C4-2B (cell line): Measurements from ENCODE around the gene PRKCE.

Source experiments
- H3K27ac ChIP-seq: fragments of 450-650 bp; 2 replicates; pipeline ENCODE4 v1.5.1; 2017
- CTCF ChIP-seq: fragments of 450-650 bp; conservative IDR thresholded peaks from 2 replicates; pipeline ENCODE4 v1.5.1; 2017; ENCODE audit warnings: mild to moderate bottlenecking
- ZFX ChIP-seq: fragments of 450-650 bp; IDR thresholded peaks from 2 replicates; pipeline ENCODE4 v1.6.1; 2017

PRKCE gene

DNA sequence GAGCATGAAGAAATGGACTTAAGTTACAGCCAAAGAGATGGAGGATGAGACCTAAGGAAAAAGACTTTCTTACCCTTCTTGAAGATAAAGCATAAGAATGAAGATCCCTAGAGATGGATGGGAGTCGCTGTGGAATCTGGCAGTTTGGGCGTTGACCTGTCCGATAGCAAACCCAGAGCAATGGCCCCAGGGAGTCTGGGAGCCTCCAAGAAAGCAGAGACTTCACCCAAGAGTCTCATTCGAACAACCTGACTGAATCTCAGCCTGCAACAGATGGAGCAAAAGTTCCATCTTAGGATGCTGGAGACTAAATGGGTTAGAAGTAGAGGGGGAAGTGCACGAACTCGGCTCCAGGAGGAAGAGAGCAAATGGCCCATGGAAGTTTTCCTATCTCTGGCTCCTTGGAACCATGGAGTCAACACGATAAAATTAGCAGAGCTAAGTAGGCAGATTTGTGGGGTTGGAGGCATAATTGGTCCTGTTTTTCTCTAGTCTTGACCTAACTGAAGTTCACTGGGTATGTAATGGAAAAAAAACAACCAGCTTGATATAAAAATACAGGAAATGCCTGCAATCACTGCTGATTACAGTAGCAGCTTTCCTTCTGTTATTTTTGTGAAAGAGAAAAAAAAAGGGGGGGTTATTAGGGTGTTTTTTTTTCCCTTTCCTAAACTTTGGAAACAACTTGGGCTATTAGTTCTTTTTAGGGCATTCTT lies 467.3 kb downstream of the PRKCE start:
- no peak for TF ChIP-seq ZFX
- TF ChIP-seq CTCF: no peak
- H3K27ac ChIP-seq: no peak overlapping the region

GRCh38 chr2:46119453-46119852 lies 468.0 kb downstream of the PRKCE start:
- TF ChIP-seq CTCF: no peak
- TF ChIP-seq ZFX: no peak
- no peak overlapping the region for H3K27ac ChIP-seq

GRCh38 chr2:46120792-46121555 lies 469.5 kb downstream of the PRKCE start:
- no peak for TF ChIP-seq CTCF
- no peak for TF ChIP-seq ZFX
- H3K27ac ChIP-seq: no peak overlapping the region

- TF ChIP-seq CTCF (no peak), ZFX (no peak)
- H3K27ac ChIP-seq: no peak overlapping the region
Measured at GRCh38 chr2:46122318-46122976, 471.0 kb downstream of the PRKCE start.

GRCh38 chr2:46123013-46123412 lies 471.5 kb downstream of the PRKCE start:
- no peak overlapping the region for H3K27ac ChIP-seq
- no peak for TF ChIP-seq CTCF
- no peak for TF ChIP-seq ZFX

DNA sequence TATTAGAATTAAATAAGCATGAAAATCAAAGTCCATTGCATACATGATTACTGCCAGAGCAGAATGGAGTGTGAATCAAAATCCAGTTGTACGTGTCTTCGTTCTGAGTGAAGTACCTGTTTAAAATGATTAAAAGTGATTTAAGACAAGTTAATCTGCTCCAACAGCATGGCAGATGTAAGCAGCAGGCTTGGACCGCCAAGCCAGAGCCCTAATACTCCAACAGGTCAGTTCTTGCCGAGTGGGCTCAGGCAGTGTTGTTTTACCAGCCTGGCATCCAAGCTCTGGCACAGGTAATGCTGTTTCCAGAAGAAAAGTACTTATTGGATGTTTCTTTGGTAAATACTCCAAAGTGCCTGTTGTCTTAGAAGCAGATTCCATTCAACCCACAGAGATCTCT lies 474.3 kb downstream of the PRKCE start:
- TF ChIP-seq ZFX (no peak), CTCF (no peak)
- H3K27ac ChIP-seq: no peak overlapping the region

- TF ChIP-seq CTCF (no peak), ZFX (no peak)
- H3K27ac ChIP-seq: no peak overlapping the region
Measured at GRCh38 chr2:46126571-46126970, 475.1 kb downstream of the PRKCE start.
